Mesenchymal stem cell (in vitro differentiated cells and primary cell): Measurements from ENCODE around the gene TAOK3.

Source experiments
- DNase-seq: peaks from one replicate; pipeline ENCODE4 v3.0.0-alpha.2; 2013
- H2AFZ ChIP-seq: one replicate; pipeline ENCODE4 v1.6.1; 2013; ENCODE audit warnings: low read depth, mild to moderate bottlenecking, control low read depth, inconsistent platforms, low read length, moderate library complexity
- H2AK5ac ChIP-seq: 2 replicates; pipeline ENCODE4 v1.6.1; 2013; ENCODE audit warnings: low read length, moderate library complexity, mild to moderate bottlenecking, inconsistent platforms; ENCODE audit not compliant: severe bottlenecking
- H2BK120ac ChIP-seq: one replicate; pipeline ENCODE4 v1.6.1; 2013; ENCODE audit warnings: low read depth, mild to moderate bottlenecking, inconsistent platforms, low read length, moderate library complexity
- H2BK12ac ChIP-seq, 2 experiments: one replicate each; pipeline ENCODE4 v1.6.1; 2013; ENCODE audit warnings: inconsistent platforms in 2 of 2, low read length in 2 of 2, mild to moderate bottlenecking in 2 of 2, moderate library complexity in 2 of 2, control low read depth in 1 of 2
- H2BK15ac ChIP-seq: one replicate; pipeline ENCODE4 v1.6.1; 2013; ENCODE audit warnings: mild to moderate bottlenecking, low read depth, inconsistent platforms; ENCODE audit not compliant: poor library complexity, severe bottlenecking
- H2BK5ac ChIP-seq: 2 replicates; pipeline ENCODE4 v1.6.1; 2013; ENCODE audit warnings: low read depth, mild to moderate bottlenecking, low read length, control low read depth, inconsistent platforms; ENCODE audit not compliant: poor library complexity, severe bottlenecking
- H3K14ac ChIP-seq, 2 experiments: one replicate each; pipeline ENCODE4 v1.6.1; 2013; ENCODE audit warnings: inconsistent platforms in 2 of 2, low read length in 2 of 2, control low read depth in 1 of 2, mild to moderate bottlenecking in 1 of 2, moderate library complexity in 1 of 2
- H3K18ac ChIP-seq, 2 experiments: one replicate each; pipeline ENCODE4 v1.6.1; 2013; ENCODE audit warnings: inconsistent platforms in 2 of 2, low read length in 2 of 2, control low read depth in 1 of 2, low read depth in 1 of 2, mild to moderate bottlenecking in 1 of 2
- H3K23ac ChIP-seq, 2 experiments: one replicate each; pipeline ENCODE4 v1.6.1; 2013; ENCODE audit warnings: inconsistent platforms in 2 of 2, low read length in 2 of 2, mild to moderate bottlenecking in 2 of 2, moderate library complexity in 2 of 2, control low read depth in 1 of 2
- H3K27ac ChIP-seq: 2 replicates; pipeline ENCODE4 v1.5.1; 2013; ENCODE audit warnings: mild to moderate bottlenecking, moderate library complexity, low read length, control low read depth, inconsistent platforms; ENCODE audit not compliant: poor library complexity, severe bottlenecking
- H3K27me3 ChIP-seq, 2 experiments: 2 replicates each; pipeline versions ENCODE4 v1.6.1 to v1.7.0; 2013; ENCODE audit warnings: low read length in 2 of 2, mild to moderate bottlenecking in 2 of 2, moderate library complexity in 2 of 2, control low read depth in 1 of 2, inconsistent platforms in 1 of 2; ENCODE audit not compliant: control insufficient read depth in 1 of 2, insufficient read depth in 1 of 2
- H3K36me3 ChIP-seq, 2 experiments: 2 replicates each; pipeline versions ENCODE4 v1.6.1 to v1.7.0; 2013; ENCODE audit warnings: low read length in 2 of 2, control low read depth in 1 of 2, inconsistent platforms in 1 of 2, low read depth in 1 of 2, mild to moderate bottlenecking in 1 of 2; ENCODE audit not compliant: insufficient read depth in 2 of 2, control insufficient read depth in 1 of 2
- H3K4ac ChIP-seq, 2 experiments: one replicate each; pipeline ENCODE4 v1.6.1; 2013; ENCODE audit warnings: inconsistent platforms in 2 of 2, low read length in 2 of 2, mild to moderate bottlenecking in 2 of 2, moderate library complexity in 2 of 2, control low read depth in 1 of 2, low read depth in 1 of 2
- H3K4me1 ChIP-seq: 2 replicates; pipeline ENCODE4 v1.6.1; 2013; ENCODE audit warnings: low read depth, low read length, control low read depth; ENCODE audit not compliant: control insufficient read depth, insufficient read depth
- H3K4me2 ChIP-seq: 2 replicates; pipeline ENCODE4 v1.6.1; 2013; ENCODE audit warnings: low read length, mild to moderate bottlenecking, inconsistent platforms; ENCODE audit not compliant: poor library complexity, severe bottlenecking
- H3K4me3 ChIP-seq, 2 experiments: 2 replicates each; pipeline versions ENCODE4 v1.5.1 to v1.7.0; 2013; ENCODE audit warnings: low read length in 2 of 2, mild to moderate bottlenecking in 2 of 2, control low read depth in 1 of 2, low read depth in 1 of 2; ENCODE audit not compliant: insufficient read depth in 1 of 2
- H3K79me1 ChIP-seq: replicated peaks from 2 replicates; pipeline ENCODE4 v1.6.1; 2013; ENCODE audit warnings: mild to moderate bottlenecking, control low read depth, low read length, inconsistent platforms; ENCODE audit not compliant: poor library complexity, severe bottlenecking
- H3K9ac ChIP-seq: 2 replicates; pipeline ENCODE4 v1.7.0; 2013; ENCODE audit warnings: mild to moderate bottlenecking, low read length, moderate library complexity
- H3K9me3 ChIP-seq: 2 replicates; pipeline ENCODE4 v1.7.0; 2013; ENCODE audit warnings: mild to moderate bottlenecking, low read length; ENCODE audit not compliant: control insufficient read depth
- H4K8ac ChIP-seq: one replicate; pipeline ENCODE4 v1.6.1; 2013; ENCODE audit warnings: inconsistent platforms, mild to moderate bottlenecking, low read length, moderate library complexity
- H4K91ac ChIP-seq: one replicate; pipeline ENCODE4 v1.6.1; 2013; ENCODE audit warnings: mild to moderate bottlenecking, low read length, inconsistent platforms
- WGBS: methylation state at CpG from one replicate; pipeline ENCODE4 v1.1.7; 2013; ENCODE audit warnings: mixed read lengths; 5-methylcytosine and 5-hydroxymethylcytosine counted together

TAOK3 gene

GRCh38 chr12:118304093-118304492 is 68.6 kb downstream of the TAOK3 start:
- Histone ChIP-seq H4K91ac (no peak overlapping the region), H3K14ac (no peak overlapping the region), H2BK5ac (no peak overlapping the region), H3K36me3 (no peaks in the 10 kb centered on the region), H2BK12ac (no peak overlapping the region), H2BK15ac (no peak overlapping the region), H3K4me3 (no peak overlapping the region), H3K18ac (no peak overlapping the region), H3K79me1 (peaks cover 6% of the 10 kb centered on the region), H2BK120ac (no peak overlapping the region), H3K4me1 (peaks cover 2% of the 10 kb centered on the region), H4K8ac (no peak overlapping the region), H3K4me2 (no peak overlapping the region), H3K9ac (no peak overlapping the region), H3K4ac (no peak overlapping the region), H2AFZ (no peak overlapping the region), H3K27me3 (no peaks in the 10 kb centered on the region), H3K9me3 (no peaks in the 10 kb centered on the region), H3K23ac (no peak overlapping the region), H3K27ac (no peak overlapping the region), H2AK5ac (no peak overlapping the region)
- no peak for DNase-seq
- WGBS = 88% methylated on average over 4 of the region's 4 CpGs

GRCh38 chr12:118302053-118302452 is 70.7 kb downstream of the TAOK3 start:
- Histone ChIP-seq H3K18ac (no peak overlapping the region), H2BK12ac (no peak overlapping the region), H3K4ac (no peak overlapping the region), H3K14ac (no peak overlapping the region), H3K4me1 (no peaks in the 10 kb centered on the region), H3K4me2 (no peak overlapping the region), H3K79me1 (peaks cover 10% of the 10 kb centered on the region), H2AFZ (no peak overlapping the region), H2BK120ac (no peak overlapping the region), H3K9me3 (no peaks in the 10 kb centered on the region), H3K9ac (no peak overlapping the region), H2AK5ac (no peak overlapping the region), H4K91ac (no peak overlapping the region), H3K4me3 (no peak overlapping the region), H4K8ac (no peak overlapping the region), H2BK15ac (no peak overlapping the region), H3K36me3 (no peaks in the 10 kb centered on the region), H3K27me3 (no peaks in the 10 kb centered on the region), H3K23ac (no peak overlapping the region), H2BK5ac (no peak overlapping the region), H3K27ac (no peak overlapping the region)
- DNase-seq = peak; percentile 38

GRCh38 chr12:118299791-118300460 is 72.8 kb downstream of the TAOK3 start:
- WGBS = 89% methylated on average over 4 of the region's 5 CpGs
- no peaks in the 10 kb centered on the region for H3K27me3 ChIP-seq
- H2BK15ac ChIP-seq = no peak overlapping the region
- H3K79me1 ChIP-seq = peaks cover 10% of the 10 kb centered on the region
- no peak overlapping the region for H2AK5ac ChIP-seq
- H4K8ac ChIP-seq = no peak overlapping the region
- H3K14ac ChIP-seq = no peak overlapping the region
- no peak overlapping the region for H2BK5ac ChIP-seq
- H2AFZ ChIP-seq = no peak overlapping the region
- no peak overlapping the region for H3K27ac ChIP-seq
- H3K23ac ChIP-seq = no peak overlapping the region
- no peaks in the 10 kb centered on the region for H3K9me3 ChIP-seq
- no peak overlapping the region for H4K91ac ChIP-seq
- H3K9ac ChIP-seq = no peak overlapping the region
- H3K18ac ChIP-seq = no peak overlapping the region
- no peak overlapping the region for H2BK120ac ChIP-seq
- DNase-seq = no peak
- no peak overlapping the region for H3K4ac ChIP-seq
- no peaks in the 10 kb centered on the region for H3K4me1 ChIP-seq
- H2BK12ac ChIP-seq = no peak overlapping the region
- no peak overlapping the region for H3K4me2 ChIP-seq
- no peak overlapping the region for H3K4me3 ChIP-seq
- H3K36me3 ChIP-seq = no peaks in the 10 kb centered on the region

- no peak overlapping the region for H3K4me2 ChIP-seq
- no peak overlapping the region for H4K8ac ChIP-seq
- no peak overlapping the region for H2BK12ac ChIP-seq
- no peak overlapping the region for H3K23ac ChIP-seq
- H3K79me1 ChIP-seq = peaks cover 10% of the 10 kb centered on the region
- no peak overlapping the region for H3K14ac ChIP-seq
- H2AK5ac ChIP-seq = no peak overlapping the region
- H2AFZ ChIP-seq = no peak overlapping the region
- no peak overlapping the region for H3K18ac ChIP-seq
- DNase-seq = no peak
- H3K4me1 ChIP-seq = no peaks in the 10 kb centered on the region
- H3K9me3 ChIP-seq = no peaks in the 10 kb centered on the region
- no peak overlapping the region for H2BK15ac ChIP-seq
- no peak overlapping the region for H3K27ac ChIP-seq
- H2BK5ac ChIP-seq = no peak overlapping the region
- no peaks in the 10 kb centered on the region for H3K27me3 ChIP-seq
- no peaks in the 10 kb centered on the region for H3K36me3 ChIP-seq
- H2BK120ac ChIP-seq = no peak overlapping the region
- H3K4ac ChIP-seq = no peak overlapping the region
- H3K9ac ChIP-seq = no peak overlapping the region
- no peak overlapping the region for H3K4me3 ChIP-seq
- 97% methylated on average over 2 of the region's 2 CpGs for WGBS
- no peak overlapping the region for H4K91ac ChIP-seq
Measured at GRCh38 chr12:118297284-118297683, 75.4 kb downstream of the TAOK3 start.
